Cardiac muscle cell (in vitro differentiated cells and primary cell): ENCODE results near the gene ATP1B3. TPM values are rescaled to one million over a fixed set of nuclear protein-coding genes. Genes with fewer than 3 reads are reported as not detected.

Source experiments
- DNase-seq, 2 donors: peaks; one replicate each; pipeline versions ENCODE4 v3.0.0 to v3.0.0-alpha.2; 2010 to 2017; ENCODE audit warnings: low read depth in 1 of 2, low spot score in 1 of 2
- H3K27ac ChIP-seq: fragments of 200-600 bp; sonication (generic); 2 replicates; pipeline ENCODE4 v1.5.1; 2016
- H3K27me3 ChIP-seq: fragments of 200-600 bp; sonication (generic); 2 replicates; pipeline ENCODE4 v1.6.0; 2016; ENCODE audit warnings: control low read depth
- H3K36me3 ChIP-seq: fragments of 200-600 bp; sonication (generic); 2 replicates; pipeline ENCODE4 v1.5.1; 2016; ENCODE audit warnings: control low read depth
- H3K4me1 ChIP-seq: fragments of 200-600 bp; sonication (generic); 2 replicates; pipeline ENCODE4 v1.8.1; 2017; ENCODE audit warnings: low read depth, mild to moderate bottlenecking, mixed run types
- H3K4me3 ChIP-seq: fragments of 200-600 bp; sonication (generic); 2 replicates; pipeline ENCODE4 v1.5.1; 2016; ENCODE audit warnings: mild to moderate bottlenecking
- H3K9me3 ChIP-seq: fragments of 200-600 bp; sonication (generic); 2 replicates; pipeline ENCODE4 v1.5.1; 2017; ENCODE audit warnings: low read depth, mild to moderate bottlenecking, control low read depth
- polyA plus RNA-seq: library from polyadenylated mRNA; unstranded; fragments of >200 nt; fragmentation: Nextera tagmentation; extraction: Ambion mirVana; gene quantifications from 2 replicates; pipeline ENCODE4 v1.2.1, GENCODE V29; 2016
- total RNA-seq: library from RNA; depleted of rRNA; stranded (reverse); fragments of >200 nt; gene quantifications from 2 replicates; pipeline ENCODE4 v1.2.3, GENCODE V29; 2016
- TF ChIP-seq, protein P1 (sequence below): IDR thresholded peaks from 2 replicates; pipeline ENCODE4 v1.5.1; 2012; ENCODE audit warnings: low read depth, mild to moderate bottlenecking, low read length

The ATP1B3 gene
- total and polyA plus RNA-seq, 2 experiments from 2014 or later = 25.1 to 148 TPM

DNA sequence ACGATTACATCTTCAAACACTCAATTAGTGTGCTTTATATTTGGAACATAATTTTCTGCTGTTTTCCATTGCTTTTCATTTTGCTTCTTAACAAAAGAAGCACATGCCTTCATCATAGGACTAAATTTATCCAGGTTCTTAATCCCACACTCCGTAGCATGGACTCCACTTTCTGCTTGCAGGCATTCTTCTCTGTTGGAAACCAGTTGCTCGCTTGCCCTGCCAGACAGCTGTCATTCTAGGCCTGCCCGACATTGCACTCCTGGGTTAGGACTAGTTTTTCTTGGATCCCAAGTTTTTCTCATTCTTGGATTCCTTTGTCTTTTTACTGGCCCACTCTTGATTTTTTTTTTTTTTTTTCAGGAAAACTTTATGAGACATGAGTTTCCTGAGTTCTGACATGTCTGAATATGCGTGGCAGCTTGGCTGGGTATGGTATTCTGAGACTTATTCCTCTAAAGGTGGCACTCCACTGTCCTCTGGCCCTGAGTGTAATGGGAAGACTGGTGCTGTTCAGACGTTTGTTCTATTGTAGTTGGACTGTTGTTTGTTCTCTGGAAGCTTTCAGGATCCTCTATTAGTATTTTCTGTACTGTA lies 6.3 kb upstream of the ATP1B3 start:
- Histone ChIP-seq H3K36me3 (no peaks in the 10 kb centered on the region), H3K4me3 (no peak overlapping the region), H3K4me1 (no peaks in the 10 kb centered on the region), H3K27me3 (no peaks in the 10 kb centered on the region), H3K9me3 (no peaks in the 10 kb centered on the region), H3K27ac (no peak overlapping the region)
- no peak for DNase-seq
- TF ChIP-seq, protein P1, sequence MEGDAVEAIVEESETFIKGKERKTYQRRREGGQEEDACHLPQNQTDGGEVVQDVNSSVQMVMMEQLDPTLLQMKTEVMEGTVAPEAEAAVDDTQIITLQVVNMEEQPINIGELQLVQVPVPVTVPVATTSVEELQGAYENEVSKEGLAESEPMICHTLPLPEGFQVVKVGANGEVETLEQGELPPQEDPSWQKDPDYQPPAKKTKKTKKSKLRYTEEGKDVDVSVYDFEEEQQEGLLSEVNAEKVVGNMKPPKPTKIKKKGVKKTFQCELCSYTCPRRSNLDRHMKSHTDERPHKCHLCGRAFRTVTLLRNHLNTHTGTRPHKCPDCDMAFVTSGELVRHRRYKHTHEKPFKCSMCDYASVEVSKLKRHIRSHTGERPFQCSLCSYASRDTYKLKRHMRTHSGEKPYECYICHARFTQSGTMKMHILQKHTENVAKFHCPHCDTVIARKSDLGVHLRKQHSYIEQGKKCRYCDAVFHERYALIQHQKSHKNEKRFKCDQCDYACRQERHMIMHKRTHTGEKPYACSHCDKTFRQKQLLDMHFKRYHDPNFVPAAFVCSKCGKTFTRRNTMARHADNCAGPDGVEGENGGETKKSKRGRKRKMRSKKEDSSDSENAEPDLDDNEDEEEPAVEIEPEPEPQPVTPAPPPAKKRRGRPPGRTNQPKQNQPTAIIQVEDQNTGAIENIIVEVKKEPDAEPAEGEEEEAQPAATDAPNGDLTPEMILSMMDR = no peak

DNA sequence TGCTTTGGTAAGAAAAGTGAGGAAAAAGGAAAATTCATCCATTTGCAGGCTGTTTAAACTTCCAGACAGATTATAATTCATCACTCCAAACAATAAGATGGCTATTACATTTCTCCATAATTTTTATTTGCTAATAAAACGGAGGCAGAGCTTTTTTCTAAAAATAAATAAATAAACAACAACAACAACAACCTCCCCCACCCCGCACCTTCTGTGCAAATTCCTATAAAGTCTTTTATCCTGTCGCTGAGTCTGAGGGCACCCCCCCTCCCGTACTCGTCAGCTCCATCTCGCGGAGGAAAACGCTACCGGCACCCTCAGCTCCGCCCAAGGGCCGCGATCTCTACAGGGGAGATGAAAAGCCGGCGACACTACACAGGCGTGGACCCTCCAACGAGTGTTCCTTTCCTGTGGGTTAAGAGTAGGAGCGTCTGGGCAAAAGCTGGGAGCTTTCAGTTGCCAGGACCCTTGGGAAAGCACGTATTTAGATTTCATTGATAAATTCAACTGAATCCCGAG lies 1.0 kb upstream of the ATP1B3 start:
- peak overlapping the region; percentile 61 for H3K27ac ChIP-seq
- TF ChIP-seq, protein P1 = peak; percentile 92
- no peaks in the 10 kb centered on the region for H3K27me3 ChIP-seq
- H3K4me1 ChIP-seq = peaks cover 11% of the 10 kb centered on the region
- DNase-seq = peak; percentile 87 to 92
- peak overlapping the region; percentile 100 for H3K4me3 ChIP-seq
- no peaks in the 10 kb centered on the region for H3K36me3 ChIP-seq
- H3K9me3 ChIP-seq = no peaks in the 10 kb centered on the region

- DNase-seq = peak; percentile 73 to 74
- Histone ChIP-seq H3K4me1 (peaks cover 11% of the 10 kb centered on the region), H3K27me3 (no peaks in the 10 kb centered on the region), H3K9me3 (no peaks in the 10 kb centered on the region), H3K27ac (peak overlapping the region; percentile 61), H3K36me3 (no peaks in the 10 kb centered on the region), H3K4me3 (peak overlapping the region; percentile 100)
- TF ChIP-seq, protein P1 = no peak
Measured at GRCh38 chr3:141875893-141876380, 506 bp upstream of the ATP1B3 start.

- H3K27ac ChIP-seq = peak overlapping the region; percentile 92
- no peaks in the 10 kb centered on the region for H3K9me3 ChIP-seq
- DNase-seq = peak; percentile 48 to 64
- H3K4me3 ChIP-seq = peak overlapping the region; percentile 100
- TF ChIP-seq, protein P1 = no peak
- peaks cover 11% of the 10 kb centered on the region for H3K4me1 ChIP-seq
- no peaks in the 10 kb centered on the region for H3K27me3 ChIP-seq
- H3K36me3 ChIP-seq = no peaks in the 10 kb centered on the region
Measured at GRCh38 chr3:141876891-141877621, 613 bp downstream of the ATP1B3 start.

- peaks cover 11% of the 10 kb centered on the region for H3K4me1 ChIP-seq
- H3K27me3 ChIP-seq = no peaks in the 10 kb centered on the region
- no peaks in the 10 kb centered on the region for H3K36me3 ChIP-seq
- H3K9me3 ChIP-seq = no peaks in the 10 kb centered on the region
- peak in 1 of 2 donors; percentile 54 for DNase-seq
- peak overlapping the region; percentile 100 for H3K4me3 ChIP-seq
- H3K27ac ChIP-seq = peak overlapping the region; percentile 46
- TF ChIP-seq, protein P1 = no peak
Measured at GRCh38 chr3:141877911-141878310, 1.5 kb downstream of the ATP1B3 start.
